KMS-11 (cell line): Measurements from ENCODE around the gene DPP4.

ENCODE experiments used
- H2AFZ ChIP-seq: fragments of 200-600 bp; sonication (generic); 2 replicates; pipeline ENCODE4 v1.6.1; 2016; ENCODE audit warnings: antibody characterized with exemption, mixed run types, low read depth
- H3K27ac ChIP-seq: fragments of 200-600 bp; sonication (generic); 2 replicates; pipeline ENCODE4 v1.6.1; 2016; ENCODE audit warnings: mild to moderate bottlenecking, mixed run types
- H3K27me3 ChIP-seq: fragments of 200-600 bp; sonication (generic); 2 replicates; pipeline ENCODE4 v1.6.1; 2017; ENCODE audit warnings: mild to moderate bottlenecking, low read depth, mixed run types, moderate library complexity; ENCODE audit not compliant: insufficient read depth
- H3K36me3 ChIP-seq: fragments of 200-600 bp; sonication (generic); 2 replicates; pipeline ENCODE4 v1.6.1; 2017; ENCODE audit warnings: mild to moderate bottlenecking, mixed run types; ENCODE audit not compliant: insufficient read depth
- H3K4me1 ChIP-seq: fragments of 200-600 bp; sonication (generic); 2 replicates; pipeline ENCODE4 v1.6.1; 2016; ENCODE audit warnings: mild to moderate bottlenecking, low read depth, mixed run types; ENCODE audit not compliant: poor library complexity, severe bottlenecking
- H3K4me2 ChIP-seq: fragments of 200-600 bp; sonication (generic); 2 replicates; pipeline ENCODE4 v1.7.0; 2016; ENCODE audit warnings: mild to moderate bottlenecking, mixed run types
- H3K4me3 ChIP-seq: fragments of 200-600 bp; sonication (generic); IDR thresholded peaks from 2 replicates; pipeline ENCODE4 v1.6.1; 2017; ENCODE audit warnings: low read depth, low read length, mixed read lengths; ENCODE audit not compliant: insufficient read depth
- H3K79me2 ChIP-seq: fragments of 200-600 bp; sonication (generic); 2 replicates; pipeline ENCODE4 v1.6.1; 2016; ENCODE audit warnings: low read depth, mixed run types; ENCODE audit not compliant: insufficient read depth
- H3K9ac ChIP-seq: fragments of 200-600 bp; sonication (generic); 2 replicates; pipeline ENCODE4 v1.6.1; 2016; ENCODE audit warnings: mild to moderate bottlenecking, mixed run types
- H4K20me1 ChIP-seq: fragments of 200-600 bp; sonication (generic); 2 replicates; pipeline ENCODE4 v1.6.1; 2016; ENCODE audit warnings: mild to moderate bottlenecking, mixed run types; ENCODE audit not compliant: insufficient read depth
- CTCF ChIP-seq: fragments of 200-600 bp; sonication (generic); conservative IDR thresholded peaks from 2 replicates; pipeline ENCODE4 v1.6.1; 2017; ENCODE audit warnings: low read depth, mild to moderate bottlenecking, antibody characterized with exemption, low read length, moderate library complexity, mixed read lengths

DPP4 gene

DNA sequence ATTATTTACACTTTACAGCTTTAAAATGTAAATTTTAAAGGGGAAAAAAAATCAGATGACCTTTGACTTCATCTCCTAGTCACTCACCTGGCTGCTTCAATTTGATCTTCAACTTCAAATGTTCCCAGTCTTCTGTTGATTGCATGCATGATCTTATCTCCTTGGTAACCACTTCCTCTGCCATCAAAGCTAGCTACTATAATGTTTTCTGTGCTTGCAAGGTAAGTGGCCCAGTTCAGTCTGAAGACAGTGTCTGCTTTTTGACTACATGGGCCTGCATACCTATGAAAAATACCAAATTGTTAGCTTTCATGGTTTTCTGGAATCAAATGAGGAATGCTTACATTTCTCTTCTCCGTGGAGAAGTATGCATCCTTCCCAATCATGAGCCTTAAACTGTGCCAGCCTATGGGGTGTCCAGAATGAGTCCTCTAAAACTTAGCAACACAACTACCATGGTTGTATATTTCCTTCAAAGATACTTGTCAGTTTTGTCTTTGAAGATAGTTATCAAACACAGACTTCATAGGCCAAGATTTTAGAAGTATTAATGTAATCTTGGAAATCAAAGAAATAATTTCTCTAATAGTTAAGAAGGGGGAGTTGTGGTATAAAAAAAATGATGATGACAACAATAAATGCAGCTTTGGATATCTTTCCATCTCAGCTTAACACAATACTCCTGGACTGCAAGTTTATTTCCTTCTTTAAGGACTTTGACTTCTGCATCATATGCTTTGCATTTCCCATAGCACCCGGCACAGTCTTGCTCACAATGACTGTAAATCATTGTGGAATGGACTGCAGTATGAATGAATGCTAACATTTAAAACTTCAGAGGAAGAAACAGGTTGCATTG lies 62.1 kb downstream of the DPP4 start:
- Histone ChIP-seq H3K9ac (no peak overlapping the region), H3K4me3 (no peak overlapping the region), H4K20me1 (no peaks in the 10 kb centered on the region), H3K27me3 (no peaks in the 10 kb centered on the region), H2AFZ (no peak overlapping the region), H3K27ac (no peak overlapping the region), H3K79me2 (no peaks in the 10 kb centered on the region), H3K4me2 (no peak overlapping the region), H3K36me3 (no peaks in the 10 kb centered on the region), H3K4me1 (no peaks in the 10 kb centered on the region)
- TF ChIP-seq CTCF = no peak

DNA sequence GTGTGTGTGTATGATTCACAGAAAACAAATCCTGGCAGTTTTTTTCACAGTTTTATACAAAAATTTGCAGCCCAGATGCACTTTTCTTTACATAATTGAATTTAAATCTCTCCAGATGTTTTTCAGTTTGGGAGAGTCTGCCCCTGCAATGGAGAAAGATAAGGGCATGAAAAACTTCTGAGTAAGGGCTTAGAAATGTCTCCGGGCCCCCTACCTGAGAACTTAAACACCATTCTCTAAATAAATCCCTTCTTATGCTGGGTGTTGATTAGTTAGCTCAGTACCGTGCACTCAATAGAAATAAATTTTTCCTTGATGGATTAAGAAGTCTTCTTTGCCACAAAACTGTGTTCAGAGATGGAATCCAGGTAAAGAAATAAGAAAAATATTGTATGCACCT lies 64.5 kb downstream of the DPP4 start:
- no peaks in the 10 kb centered on the region for H3K36me3 ChIP-seq

GRCh38 chr2:162007447-162008040 lies 66.5 kb downstream of the DPP4 start:
- H3K36me3 ChIP-seq = no peaks in the 10 kb centered on the region
- H3K27me3 ChIP-seq = no peaks in the 10 kb centered on the region
- no peak overlapping the region for H3K27ac ChIP-seq
- peak; percentile 79 for TF ChIP-seq CTCF
- no peak overlapping the region for H3K4me2 ChIP-seq
- H4K20me1 ChIP-seq = no peaks in the 10 kb centered on the region
- no peak overlapping the region for H2AFZ ChIP-seq
- no peak overlapping the region for H3K9ac ChIP-seq
- H3K4me1 ChIP-seq = no peaks in the 10 kb centered on the region
- no peak overlapping the region for H3K4me3 ChIP-seq
- no peaks in the 10 kb centered on the region for H3K79me2 ChIP-seq

More for the DNA sequence above, 64.5 kb downstream of the DPP4 start:
- H3K4me1 ChIP-seq = no peaks in the 10 kb centered on the region
- no peaks in the 10 kb centered on the region for H3K79me2 ChIP-seq
- no peak overlapping the region for H3K27ac ChIP-seq
- no peak for TF ChIP-seq CTCF
- H3K27me3 ChIP-seq = no peaks in the 10 kb centered on the region
- no peaks in the 10 kb centered on the region for H4K20me1 ChIP-seq
- no peak overlapping the region for H3K9ac ChIP-seq
- H3K4me3 ChIP-seq = no peak overlapping the region
- H2AFZ ChIP-seq = no peak overlapping the region
- no peak overlapping the region for H3K4me2 ChIP-seq

GRCh38 chr2:162006337-162006736 lies 67.7 kb downstream of the DPP4 start:
- H3K9ac ChIP-seq = no peak overlapping the region
- no peaks in the 10 kb centered on the region for H3K27me3 ChIP-seq
- no peaks in the 10 kb centered on the region for H4K20me1 ChIP-seq
- no peak overlapping the region for H3K27ac ChIP-seq
- H3K36me3 ChIP-seq = no peaks in the 10 kb centered on the region
- no peak overlapping the region for H3K4me3 ChIP-seq
- H3K79me2 ChIP-seq = no peaks in the 10 kb centered on the region
- no peak overlapping the region for H3K4me2 ChIP-seq
- no peak for TF ChIP-seq CTCF
- H2AFZ ChIP-seq = no peak overlapping the region
- no peaks in the 10 kb centered on the region for H3K4me1 ChIP-seq
